ENCODE measurements around the gene GREB1L.

Gene GREB1L

DNA sequence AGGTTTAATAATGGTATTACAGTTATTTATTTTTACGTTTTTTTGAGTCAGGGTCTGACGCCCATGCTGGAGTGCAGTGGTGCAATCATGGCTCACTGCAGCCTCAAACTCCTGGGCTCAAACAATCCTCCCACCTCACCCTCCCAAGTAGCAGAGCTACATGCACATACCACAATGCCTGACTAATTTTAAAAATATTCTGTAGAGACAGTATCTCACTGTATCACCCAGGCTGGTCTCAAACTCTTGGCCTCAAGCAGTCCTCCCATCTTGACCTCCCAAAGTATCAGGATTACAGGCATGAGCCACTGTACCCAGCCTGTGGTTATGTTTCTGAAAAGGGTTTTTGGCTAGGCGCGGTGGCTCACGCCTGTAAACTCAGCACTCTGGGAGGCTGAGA, 237.7 kb downstream of the GREB1L start:
- in situ Hi-C loops (cut with MboI; ENCODE audit: low sequenced_read_pairs): loop anchor here (25.0 kb wide), 1 partner anchor 483 kb away; no protein-coding TSS in a partner anchor

DNA sequence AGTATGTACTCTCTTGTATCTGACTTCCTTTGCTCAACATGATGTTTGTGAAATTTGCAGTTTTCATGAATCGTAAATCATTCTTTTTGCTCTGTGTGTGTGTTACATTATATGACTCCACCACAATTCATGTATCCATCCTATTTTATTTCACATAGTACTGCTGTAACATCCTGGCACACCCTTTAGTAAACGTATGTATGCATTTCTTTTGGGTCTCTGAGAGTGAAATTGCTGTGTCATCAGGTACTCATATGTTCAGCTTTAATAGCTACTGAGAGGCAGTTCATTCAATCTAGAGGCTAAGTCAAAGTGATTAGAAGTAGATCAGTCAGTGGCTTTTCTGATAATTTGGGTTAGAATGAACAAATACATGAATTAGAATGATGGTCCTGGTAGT, 239.7 kb downstream of the GREB1L start:
- in situ Hi-C loops (cut with MboI; ENCODE audit: low sequenced_read_pairs): loop anchor here (25.0 kb wide), 1 partner anchor 481 kb away; no protein-coding TSS in a partner anchor

DNA sequence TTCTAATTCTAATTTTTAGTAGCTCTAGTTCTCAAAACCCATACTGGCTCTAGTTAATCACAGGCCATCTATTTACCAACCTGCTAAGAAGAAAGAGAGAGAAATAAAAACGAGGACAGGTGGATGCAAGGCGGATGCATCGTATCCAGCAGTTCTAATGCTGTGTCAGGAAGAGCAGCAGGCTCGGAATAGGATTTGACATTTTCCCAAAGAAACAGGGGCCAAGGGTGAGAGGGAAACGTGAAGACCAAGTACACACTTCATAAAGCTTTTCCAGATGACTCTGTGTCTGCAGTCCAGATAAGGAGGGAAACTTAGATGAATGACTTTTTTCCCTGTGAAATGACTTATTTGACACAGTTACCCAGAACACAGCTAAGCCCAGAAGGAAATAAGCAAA, 241.0 kb downstream of the GREB1L start:
- in situ Hi-C loops (cut with MboI; ENCODE audit: low sequenced_read_pairs): loop anchor here (25.0 kb wide), 1 partner anchor 479 kb away; no protein-coding TSS in a partner anchor

DNA sequence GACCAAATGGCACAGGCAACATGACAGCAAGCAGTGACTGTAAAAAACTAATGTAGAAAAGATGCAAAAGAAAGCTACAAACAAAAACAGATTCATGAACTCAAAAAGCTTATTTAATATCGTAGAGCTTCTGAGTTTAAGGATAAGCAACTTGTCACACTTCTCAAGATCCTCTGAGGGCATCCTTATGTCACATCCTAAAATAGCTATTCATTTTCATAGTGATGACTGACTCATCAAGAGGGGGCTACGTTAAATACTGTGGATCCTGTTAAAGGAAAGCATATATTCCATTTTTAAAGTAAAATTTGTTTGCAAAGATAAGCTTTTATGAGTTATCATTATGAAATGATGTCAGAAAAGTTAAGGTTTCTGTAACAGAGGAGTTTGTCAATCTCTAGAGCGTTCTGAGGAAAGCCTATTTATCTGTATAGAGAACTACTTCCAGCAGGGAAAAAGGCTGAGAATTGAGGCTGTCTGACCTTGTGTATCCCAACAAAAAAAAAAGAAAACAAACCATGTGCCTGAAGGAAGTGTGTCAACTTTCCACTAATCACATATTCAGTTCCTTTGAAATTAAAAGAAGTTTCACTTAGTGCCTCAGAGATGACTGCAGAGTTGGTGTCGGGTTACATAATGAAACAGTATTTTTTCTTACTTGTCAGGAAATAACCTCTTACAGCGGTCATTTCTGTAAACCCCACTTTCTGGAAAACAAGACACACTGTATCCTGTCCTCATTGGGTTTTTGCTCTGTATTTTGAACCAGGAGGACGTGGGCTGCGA, 243.0 kb downstream of the GREB1L start:
- in situ Hi-C loops (cut with MboI; ENCODE audit: low sequenced_read_pairs): loop anchor here (25.0 kb wide), 1 partner anchor 477 kb away; no protein-coding TSS in a partner anchor

DNA sequence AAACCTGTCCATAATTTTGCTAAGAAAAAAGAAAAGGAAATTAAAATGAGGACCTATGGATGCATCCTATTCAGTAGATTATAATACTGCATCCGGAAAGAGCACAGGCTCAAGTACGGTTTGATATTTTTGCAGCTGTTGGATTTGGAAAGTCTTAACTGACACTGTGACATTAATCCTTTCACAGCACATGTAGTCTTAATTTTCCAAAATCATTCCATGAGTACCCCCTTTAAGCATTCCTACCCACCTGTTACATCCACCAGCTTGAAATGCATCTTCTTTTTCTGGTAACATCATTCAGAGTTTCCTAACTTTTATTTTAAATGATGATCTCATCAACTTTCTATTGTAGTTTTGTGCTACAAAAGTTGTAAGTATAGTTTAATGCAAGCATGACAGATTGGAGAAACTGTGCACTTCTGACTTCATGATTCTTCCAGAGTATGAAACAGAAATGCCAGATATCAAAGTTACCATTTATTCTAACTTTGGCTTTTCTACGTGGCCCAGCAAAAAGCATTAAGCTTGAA, 244.9 kb downstream of the GREB1L start:
- in situ Hi-C loops (cut with MboI; ENCODE audit: low sequenced_read_pairs): loop anchor here (25.0 kb wide), 1 partner anchor 475 kb away; no protein-coding TSS in a partner anchor

DNA sequence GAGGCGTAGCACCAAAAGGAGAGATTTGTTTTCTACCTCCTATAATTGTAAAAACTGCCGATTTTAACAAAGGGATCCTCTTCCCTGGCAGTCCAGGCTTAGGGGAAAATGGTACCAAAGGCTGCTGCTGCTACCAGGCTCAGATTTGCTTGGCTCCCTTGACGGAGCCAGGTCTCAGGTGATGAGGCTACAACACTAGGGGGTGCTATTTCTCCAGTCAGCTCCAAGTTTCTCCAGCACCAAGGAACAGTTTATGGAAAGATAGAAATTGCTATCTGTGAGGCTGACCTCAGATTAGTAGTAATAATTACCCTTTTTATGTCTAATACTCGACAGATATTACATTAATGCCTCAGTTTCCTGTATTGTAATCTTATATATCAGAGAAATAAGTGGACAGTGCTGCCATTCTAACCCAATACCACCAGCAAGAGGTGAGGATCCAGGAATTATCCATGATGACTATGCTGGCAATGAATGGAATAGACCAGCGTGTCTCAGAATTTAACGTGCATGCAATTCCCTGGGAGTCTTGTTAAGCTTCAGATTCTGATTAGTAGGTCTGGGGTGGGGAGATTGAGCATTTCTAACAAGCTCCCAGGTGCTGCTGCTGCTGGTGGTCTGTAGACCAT, 247.2 kb downstream of the GREB1L start:
- in situ Hi-C loops (cut with MboI; ENCODE audit: low sequenced_read_pairs): loop anchor here (25.0 kb wide), 1 partner anchor 473 kb away; no protein-coding TSS in a partner anchor

DNA sequence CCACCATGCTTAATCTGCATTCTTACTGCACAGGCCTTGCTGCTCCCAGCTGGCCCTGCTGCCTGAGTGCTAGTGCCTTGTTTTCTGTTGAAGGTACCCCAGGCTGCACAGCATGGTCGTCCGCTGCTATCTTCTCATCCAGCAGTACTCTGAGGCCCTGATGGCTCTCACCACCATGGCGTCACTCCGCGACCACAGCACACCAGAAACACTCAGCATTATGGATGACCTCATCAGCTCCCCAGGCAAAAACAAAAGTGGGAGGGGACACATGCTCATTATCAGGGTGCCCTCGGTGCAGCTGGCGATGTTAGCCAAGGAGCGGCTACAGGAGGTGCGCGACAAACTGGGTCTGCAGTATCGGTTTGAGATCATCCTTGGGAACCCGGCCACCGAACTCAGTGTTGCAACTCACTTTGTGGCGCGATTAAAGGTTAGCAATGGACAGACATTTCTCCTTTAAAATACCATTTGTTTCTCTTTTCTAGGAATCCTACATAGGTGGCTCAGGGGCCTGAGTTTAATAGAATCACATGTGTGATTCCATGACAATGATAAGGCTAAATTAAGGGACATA, 248.0 kb downstream of the GREB1L start:
- in situ Hi-C loops (cut with MboI; ENCODE audit: low sequenced_read_pairs): loop anchor here (25.0 kb wide), 1 partner anchor 472 kb away; no protein-coding TSS in a partner anchor

DNA sequence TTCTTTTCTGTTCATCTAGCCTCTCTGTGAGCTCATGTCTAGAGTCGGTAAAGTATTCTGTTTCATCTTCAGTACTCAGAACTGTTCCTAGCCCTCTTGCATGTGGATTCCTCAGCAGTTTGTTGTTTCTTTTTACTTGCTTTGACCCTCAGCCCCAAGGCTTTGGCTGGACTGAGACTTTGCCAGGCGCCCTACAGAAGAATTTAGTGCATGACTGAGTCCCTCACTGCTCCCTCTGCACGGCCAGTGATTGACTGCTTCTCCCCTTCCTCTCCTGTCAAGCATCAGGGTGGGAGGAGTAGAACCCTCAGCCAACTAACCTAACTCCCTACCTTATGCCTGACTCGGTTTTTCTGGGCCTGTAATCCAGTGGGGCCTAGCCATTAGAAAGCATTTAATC, 248.7 kb downstream of the GREB1L start:
- in situ Hi-C loops (cut with MboI; ENCODE audit: low sequenced_read_pairs): loop anchor here (25.0 kb wide), 1 partner anchor 472 kb away; no protein-coding TSS in a partner anchor

DNA sequence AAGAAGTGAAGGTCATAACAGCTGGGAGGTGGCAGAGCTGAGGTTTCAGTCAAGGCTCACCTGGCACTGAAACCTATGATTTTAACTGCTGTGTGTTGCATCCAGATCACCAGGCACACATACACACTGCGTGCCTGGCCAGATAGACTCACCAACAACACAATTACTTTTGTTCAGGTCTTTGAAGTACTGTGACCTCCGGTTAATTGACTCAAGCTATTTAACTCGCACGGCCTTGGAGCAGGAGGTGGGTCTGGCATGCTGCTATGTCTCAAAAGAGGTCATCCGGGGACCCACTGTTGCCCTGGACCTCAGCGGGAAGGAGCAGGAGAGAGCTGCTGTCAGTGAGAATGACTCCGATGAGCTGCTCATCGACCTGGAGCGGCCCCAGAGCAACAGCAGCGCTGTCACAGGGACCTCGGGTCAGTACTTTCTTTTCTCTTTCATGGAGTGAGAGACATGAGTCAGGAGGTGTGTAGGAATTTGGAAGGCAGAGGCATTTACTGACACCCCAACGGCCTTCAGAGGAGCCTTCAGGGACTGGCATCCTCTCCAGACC, 254.3 kb downstream of the GREB1L start:
- in situ Hi-C loops (cut with MboI; ENCODE audit: low sequenced_read_pairs): loop anchor here (25.0 kb wide), 1 partner anchor 466 kb away; no protein-coding TSS in a partner anchor

DNA sequence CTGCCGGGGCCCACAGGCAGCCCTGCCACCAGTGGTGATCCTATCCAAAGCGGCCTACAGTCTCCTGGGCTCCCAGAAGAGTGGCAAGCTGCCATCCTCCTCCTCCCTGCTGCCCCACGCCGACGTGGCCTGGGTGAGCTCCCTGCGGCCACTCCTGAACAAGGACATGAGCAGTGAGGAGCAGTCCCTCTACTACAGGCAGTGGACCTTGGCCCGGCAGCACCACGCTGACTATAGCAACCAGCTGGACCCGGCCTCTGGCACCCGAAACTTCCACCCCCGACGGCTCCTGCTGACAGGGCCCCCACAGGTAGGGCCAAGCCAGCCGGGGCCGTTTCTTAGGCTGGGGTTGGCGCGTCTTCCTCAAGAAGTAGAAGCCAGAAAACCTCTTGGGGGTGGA, 258.0 kb downstream of the GREB1L start:
- in situ Hi-C loops (cut with MboI; ENCODE audit: low sequenced_read_pairs): loop anchor here (25.0 kb wide), 1 partner anchor 462 kb away; no protein-coding TSS in a partner anchor

DNA sequence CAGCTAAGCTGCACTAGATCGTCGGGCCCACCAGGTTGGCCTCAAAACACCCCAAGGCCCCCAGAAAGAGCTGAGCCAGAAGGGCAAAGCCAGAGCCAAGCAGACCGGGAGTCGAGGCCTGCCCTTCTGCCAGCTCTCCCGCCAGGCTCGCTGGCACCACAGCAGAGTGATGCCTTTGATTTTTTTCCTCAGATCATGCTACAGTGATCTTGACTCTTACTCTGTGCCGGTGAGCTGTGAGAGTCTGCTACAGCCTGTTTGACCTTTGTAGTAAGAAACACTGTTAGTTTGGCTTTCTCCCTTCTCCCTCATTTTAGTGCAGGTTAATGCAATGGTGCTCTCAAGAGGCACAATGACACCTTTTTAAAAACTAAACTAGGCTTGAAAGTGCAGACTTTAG, 260.6 kb downstream of the GREB1L start:
- in situ Hi-C loops (cut with MboI; ENCODE audit: low sequenced_read_pairs): no loop called here

DNA sequence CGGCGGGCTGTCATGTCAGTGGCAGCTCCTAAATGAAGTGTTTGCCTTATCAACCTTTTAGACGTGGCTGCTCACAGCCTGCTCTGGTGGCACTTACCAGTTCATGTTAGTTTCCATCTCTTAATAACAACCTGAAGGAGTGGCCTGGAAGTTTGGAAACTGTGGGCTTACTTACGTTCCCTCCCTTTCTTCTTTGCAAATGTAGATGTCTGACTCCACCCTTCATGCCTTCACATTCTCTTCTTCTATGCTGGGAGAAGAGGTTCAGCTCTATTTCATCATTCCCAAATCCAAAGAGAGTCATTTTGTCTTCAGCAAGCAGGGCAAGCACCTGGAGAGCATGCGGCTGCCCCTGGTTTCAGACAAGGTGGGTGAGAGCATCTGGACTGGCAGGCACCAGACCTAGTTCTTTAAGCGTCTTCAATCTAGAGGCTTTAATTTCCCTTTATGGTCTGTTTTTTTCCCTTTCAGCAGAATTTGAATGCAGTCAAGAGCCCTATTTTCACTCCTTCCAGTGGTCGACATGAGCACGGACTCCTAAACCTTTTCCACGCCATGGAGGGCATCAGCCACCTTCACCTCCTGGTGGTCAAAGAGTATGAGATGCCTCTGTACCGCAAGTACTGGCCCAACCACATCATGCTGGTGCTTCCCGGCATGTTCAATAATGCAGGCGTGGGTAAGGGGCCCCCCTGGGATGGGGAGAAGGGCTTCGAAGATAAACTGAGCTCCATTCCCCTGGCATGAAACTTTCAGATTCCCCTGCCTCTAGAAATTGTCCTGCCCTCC, 266.1 kb downstream of the GREB1L start:
- in situ Hi-C loops (cut with MboI; ENCODE audit: low sequenced_read_pairs): no loop called here

DNA sequence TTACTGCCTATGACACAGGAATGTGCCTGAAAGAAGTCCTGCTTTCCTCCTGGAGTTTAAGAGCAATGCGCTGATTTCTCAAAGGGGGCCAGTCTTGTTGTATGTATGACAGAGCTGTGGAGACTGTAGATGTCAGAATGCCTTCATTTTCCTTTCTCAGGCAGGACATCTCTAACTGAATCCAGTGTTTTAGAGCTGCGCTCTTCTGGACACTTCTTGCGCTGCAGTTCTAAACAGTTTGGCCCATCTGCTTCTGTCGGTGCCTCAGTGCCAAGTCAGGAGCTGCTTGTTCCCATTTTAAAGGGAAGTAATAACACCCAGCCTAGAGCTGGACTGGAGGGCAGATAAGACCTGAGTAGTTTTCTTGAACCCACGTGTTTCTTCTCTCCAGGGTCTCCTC, 267.0 kb downstream of the GREB1L start:
- in situ Hi-C loops (cut with MboI; ENCODE audit: low sequenced_read_pairs): no loop called here

DNA sequence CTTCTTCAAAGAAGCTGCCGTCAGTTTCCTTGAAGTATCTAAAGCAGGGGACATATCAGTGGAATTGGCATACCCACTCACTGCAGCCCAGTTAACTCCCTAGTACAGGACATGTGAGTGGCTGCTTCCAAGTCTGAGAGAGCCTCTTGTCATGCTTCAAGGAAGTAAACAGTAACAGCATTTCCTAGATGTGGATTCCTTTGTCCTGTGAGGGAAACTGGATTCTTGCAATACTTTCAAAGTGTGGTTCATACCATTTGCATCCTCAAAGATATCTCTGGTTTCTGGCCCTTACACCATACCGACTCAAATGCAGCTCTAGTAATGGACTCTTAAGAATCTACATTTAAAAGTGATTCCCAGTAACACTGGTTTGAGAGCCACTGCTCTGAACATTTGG, 271.3 kb downstream of the GREB1L start:
- in situ Hi-C loops (cut with MboI; ENCODE audit: low sequenced_read_pairs): no loop called here

DNA sequence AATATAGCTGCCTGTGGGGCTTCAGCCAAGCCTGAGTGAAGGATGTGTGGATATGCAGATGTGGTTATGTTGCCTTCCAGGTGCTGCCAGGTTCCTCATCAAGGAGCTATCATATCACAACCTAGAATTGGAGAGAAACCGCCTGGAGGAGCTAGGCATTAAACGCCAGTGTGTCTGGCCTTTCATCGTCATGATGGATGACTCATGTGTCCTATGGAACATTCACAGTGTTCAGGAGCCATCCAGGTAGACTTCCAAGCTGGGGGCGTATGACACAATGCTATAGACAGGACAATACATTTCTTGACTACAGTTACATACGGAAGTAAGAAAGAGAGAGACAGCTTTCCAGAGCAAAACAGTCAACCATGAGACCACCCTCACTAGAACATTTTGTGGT, 271.7 kb downstream of the GREB1L start:
- in situ Hi-C loops (cut with MboI; ENCODE audit: low sequenced_read_pairs): no loop called here

DNA sequence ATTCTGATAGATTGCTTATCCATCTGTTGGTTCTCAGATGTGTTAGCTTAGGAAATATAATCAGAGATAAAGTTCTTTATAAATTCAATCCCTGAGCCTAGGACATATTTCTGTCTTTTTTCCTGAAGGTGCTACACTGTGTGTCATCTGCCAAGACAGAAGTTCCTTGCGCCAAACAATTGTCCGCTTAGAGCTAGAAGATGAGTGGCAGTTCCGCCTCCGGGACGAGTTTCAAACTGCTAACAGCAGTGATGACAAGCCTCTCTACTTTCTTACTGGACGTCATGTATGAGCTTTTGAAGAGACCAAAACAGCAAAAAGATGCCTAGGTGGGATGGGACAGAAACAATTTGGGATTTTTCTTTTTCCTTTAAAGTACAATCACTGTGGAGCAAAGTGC, 280.5 kb downstream of the GREB1L start:
- in situ Hi-C loops (cut with MboI; ENCODE audit: low sequenced_read_pairs): no loop called here

DNA sequence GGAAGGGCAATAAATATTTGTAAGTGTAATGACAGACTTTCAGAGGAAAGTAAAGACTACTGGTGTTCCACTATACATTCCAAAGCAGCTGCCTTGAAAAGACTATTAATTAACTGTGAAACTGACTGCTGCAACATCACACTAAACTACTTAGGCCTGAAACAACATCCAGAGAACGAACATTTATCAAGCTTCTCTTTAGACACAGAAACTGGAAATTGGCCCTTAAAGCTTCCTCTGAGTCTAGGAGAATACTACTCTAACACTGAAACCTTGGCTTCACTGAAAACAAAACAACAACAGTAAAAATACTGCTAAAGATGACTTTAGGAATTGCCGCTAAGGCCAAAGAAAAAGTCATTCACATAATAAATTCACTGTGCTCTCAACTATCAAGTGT, 283.9 kb downstream of the GREB1L start:
- in situ Hi-C loops (cut with MboI; ENCODE audit: low sequenced_read_pairs): no loop called here

DNA sequence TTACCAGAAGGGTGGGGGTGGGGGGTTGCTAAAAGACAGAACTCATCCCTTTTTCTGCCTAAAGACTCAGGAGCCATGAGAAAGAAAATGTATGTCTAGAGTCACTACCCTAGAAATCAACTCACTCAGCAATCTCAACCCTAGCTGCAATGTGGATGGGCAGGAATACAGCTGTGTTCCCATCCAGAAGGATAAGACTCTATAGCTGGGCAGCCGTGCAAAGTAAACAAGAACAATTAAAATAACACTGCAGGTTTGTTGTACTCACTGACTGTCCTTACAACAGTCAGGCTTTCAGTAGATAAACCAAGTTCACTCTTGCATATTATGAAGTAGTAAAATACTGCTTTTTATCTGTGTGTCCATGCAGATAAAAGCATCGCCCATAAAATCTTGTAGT, 284.4 kb downstream of the GREB1L start:
- in situ Hi-C loops (cut with MboI; ENCODE audit: low sequenced_read_pairs): no loop called here

DNA sequence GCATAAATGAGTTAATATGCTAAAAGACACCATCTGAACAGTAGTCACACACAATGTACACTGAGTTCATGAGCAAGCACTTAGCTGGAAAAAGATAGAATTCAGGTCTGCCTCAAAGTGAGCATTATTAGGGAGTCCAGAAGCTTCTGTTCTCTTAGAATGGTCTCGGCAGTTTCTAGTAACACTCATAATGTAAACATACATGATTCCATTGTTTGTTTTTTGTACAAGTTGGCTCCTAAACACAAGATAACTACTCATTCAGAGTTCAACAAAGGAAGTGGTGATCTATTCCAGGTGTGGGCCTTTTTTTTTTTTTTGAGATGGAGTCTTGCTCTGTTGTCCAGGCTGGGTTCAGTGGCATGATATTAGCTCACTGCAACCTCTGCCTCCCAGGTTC, 292.3 kb downstream of the GREB1L start:
- in situ Hi-C loops (cut with MboI; ENCODE audit: low sequenced_read_pairs): no loop called here

DNA sequence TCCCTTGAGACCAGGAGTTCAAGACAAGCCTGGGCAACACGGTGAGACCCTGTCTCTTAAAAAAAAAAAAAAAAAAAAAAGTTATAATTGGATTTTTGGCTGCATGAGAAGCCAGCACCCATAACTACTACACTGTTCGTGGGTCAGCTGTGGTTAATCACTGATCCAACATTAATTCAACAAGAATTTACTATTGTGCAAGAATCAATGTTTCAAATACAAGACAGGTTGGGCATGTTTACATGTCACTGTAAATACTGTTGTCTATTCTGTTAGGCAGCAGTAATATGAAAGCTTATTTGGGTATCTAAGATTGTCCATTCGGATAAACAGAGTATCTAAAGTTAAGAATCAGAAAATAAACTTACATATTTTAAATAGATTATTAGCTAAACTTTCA, 296.2 kb downstream of the GREB1L start:
- in situ Hi-C loops (cut with MboI; ENCODE audit: low sequenced_read_pairs): no loop called here

All from HL-60/S4 treated with phorbol 12-myristate 13-acetate at 8.2 ng/mL for 4 days and 3 days (cell line).